NCI-H524 treated with DMSO at 0.1 percent for 48 hours (cell line): ENCODE results near the gene NPLOC4.

Experiments used
- DNase-seq: peaks from one replicate; lab custom pipeline; 2025; lab: John Stamatoyannopoulos, UW

NPLOC4 gene

DNA sequence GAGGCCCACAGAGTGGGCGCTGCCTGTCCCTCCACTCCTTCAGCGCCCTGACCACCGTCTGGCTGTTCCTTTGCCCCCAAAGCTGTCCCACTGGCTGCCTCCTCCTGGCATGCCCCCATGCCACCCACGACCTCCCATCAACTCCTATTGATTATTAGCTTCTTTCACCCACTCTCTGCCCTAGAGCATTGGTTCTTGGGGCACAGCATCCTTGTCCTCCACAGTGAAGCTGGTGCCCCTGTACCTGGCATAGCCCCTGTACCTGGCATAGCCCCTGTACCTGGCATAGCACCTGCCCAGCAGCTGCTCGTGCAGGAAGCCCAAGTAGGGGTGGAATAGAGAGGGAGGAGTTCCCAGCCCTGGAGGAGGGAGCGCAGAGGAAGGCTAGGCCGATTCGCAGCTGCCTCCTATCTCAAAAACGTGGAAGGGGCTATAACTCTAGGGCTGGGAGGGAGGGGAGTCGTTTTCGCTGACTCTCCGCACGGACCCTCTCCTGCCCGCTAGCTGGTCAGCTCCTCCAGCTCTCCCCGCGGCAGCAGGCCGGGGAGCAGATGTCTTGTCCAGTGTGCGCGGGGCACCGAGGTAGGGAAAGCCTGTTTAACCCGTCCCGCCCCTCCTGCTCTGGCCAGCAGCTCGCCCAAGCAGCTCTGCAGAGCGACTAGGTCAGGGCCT, 118.7 kb downstream of the NPLOC4 start:
- no peak for DNase-seq

DNA sequence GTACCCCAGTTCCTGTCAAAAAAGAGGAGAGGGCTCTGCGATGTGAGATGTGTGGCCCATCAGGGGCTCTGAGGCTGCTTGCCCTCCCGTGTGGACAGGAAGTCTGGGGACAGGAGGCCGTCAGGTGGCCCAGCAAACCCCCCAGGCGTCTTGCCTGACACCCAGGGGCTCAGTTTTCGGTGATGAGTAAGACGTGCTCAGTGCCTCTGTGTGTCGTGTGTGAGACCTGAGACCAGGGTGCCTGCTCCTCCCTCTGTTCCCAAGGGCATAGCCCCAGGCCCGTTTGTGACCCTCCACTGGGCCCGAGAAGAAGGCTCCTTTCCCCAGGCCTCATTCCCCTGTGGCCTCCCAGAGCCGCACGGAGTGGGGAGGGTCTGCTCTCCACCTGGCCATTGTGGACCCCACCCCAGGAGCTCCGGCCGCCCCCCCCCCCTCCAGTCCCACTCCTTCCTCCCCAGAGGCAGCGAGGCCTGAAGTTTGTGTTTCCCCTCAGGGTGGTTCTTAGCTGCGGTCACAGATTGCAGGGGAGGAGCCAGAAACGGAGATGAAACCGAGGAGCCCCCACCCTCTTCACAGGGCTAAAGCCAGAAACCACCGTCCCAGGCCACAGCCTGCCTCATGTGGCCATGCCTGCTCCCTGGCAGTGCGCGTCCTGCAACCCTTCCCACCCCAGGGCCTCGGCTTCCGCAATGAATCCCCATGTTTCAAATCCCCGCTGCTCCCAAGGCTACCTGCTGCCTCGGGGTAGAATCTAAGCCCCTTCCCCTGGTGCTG, 119.4 kb downstream of the NPLOC4 start:
- no peak for DNase-seq

DNA sequence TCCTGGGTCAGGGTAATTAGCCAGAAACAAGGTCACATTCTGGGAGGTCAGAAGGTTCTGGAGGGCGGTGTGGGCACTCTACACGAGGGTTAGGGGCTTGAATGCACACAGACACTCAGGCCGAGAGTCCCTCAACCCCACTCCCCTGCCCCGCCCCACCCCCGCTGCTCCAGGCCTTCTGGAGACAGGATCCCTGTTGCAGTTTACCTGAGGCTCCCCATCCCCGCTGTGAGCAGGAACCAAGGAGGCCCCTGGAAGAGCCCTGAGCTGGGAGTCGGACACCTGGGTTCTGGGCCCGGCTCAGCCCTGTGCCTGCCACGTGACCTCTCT, 119.9 kb downstream of the NPLOC4 start:
- no peak for DNase-seq

DNA sequence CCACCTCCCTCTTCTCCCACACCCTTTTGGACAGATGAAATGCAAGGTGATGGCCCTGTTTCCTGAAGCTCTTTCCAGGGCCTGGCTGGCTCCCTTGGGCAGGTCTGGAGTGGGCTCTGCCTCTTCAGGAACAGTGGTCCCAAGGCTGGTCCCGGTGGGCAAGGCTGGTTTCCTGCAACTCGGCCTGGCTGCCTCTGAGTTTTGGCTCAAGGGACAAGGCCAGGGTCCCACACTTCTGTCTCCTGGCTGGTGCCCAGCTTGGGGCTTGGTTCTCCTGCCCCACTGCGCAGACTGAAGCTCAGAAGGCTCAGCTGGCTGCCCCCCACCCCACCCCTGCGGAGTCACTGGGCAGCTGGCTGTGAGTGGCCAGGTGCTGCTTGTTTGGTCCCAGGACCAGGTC, 120.5 kb downstream of the NPLOC4 start:
- no peak for DNase-seq

DNA sequence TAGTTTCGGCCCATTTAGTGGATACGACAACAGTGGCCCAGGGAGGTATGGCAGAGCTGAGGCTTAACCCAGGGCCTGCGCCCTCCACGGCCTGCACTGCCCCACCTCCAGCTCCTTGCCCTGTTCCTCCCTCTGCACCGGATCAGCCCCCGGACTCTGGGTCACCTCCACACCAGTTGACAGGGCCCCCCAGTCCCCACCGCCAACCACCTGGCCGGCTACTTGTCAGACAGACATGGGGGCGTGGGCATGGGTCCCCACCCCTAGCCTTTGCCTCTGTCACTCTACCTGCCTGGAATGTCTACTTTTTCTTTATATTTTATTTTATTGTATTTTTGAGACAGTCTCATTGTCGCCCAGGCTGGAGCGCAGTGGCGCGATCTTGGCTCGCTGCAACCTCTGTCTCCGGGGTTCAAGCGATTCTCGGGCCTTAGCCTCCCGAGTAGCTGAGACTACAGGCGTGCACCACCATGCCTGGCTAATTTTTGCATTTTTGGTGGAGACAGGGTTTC, 121.3 kb downstream of the NPLOC4 start:
- DNase-seq = no peak

DNA sequence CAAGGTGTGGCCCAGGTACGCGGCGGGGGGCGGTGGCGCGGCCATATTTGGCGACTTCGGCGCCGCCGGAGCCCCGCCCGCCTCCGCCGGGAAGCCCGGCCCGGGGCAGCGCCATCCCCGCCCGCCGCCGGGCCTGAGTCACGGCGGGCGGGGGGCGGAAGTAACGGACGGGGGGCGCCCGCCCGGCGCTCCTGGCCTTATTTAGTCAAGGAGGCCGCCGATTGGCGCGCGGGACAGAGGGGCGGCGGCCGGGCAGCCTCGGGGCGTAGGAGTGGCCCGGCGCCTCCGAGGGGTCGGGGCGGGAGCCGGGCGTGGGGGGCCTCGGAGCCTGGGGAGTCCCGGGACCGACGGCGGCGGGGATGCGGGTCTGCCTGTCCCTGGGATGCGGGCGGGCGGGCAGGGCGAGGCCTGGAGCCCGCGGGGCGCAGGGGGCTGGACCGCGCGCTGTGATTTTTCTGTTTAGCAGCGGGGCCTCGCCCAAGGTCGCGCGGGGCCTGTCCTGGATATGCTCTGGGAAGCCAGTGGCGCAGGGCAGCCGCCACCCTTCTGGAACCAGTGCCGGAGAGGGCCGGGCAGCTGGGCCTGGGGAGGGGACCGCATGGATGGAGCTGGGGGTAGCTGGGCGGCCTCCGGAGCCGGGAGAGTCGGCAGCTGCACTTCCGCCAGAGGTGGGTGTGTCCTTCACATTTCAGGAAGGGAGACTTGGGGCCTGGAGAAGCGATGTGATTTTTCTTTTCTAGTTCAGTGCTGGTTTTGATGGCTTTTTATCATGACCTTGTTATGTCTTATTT, 122.0 kb downstream of the NPLOC4 start:
- DNase-seq = no peak

DNA sequence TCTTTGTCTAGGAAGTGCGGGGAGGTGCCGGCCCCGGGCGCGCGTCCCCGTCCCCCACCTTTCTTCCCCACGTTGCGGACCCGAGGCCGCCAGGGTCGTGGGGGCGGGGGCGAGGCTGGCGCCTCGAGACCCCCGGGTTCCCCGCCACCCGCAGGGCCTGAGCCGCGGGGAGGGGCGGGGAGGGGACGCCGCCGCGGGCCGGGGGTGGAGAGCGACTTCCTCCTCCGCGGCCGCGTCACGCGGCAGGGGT, 122.5 kb downstream of the NPLOC4 start:
- DNase-seq = no peak

DNA sequence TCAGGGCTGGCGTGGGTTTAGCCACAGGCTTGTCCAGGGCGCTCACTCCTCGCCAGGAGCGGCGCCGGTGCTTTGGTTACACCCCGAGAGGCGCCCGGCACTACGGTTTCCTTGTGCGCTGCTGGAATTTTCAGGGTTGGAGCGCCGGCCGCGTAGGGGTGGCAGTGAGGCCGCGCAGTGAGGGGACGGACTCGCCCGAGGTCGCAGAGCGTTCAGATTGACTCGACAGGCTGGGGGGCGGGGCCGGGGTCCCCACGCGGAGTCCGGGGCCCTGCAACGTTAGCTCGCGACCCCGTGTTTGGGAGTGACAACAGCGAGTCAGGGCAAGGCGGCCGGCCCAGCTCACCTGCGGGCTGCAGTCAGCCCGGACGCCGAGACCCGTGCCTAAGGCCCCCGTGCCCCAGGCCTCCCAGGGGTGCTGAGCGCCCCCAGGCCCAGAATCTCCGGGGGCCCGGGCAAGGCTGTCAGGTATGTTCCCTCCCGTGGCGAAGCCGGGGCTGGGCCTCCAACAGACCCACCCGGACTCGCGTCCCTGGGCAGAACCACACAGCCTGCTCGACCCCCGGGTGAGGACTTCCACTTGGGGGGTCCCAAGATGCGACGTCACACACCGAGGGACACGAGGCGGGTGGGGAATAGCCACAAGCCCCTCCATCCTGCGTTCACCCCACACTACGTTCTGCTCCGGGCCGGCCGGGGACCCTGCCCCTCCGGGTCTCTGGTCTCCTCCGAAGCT, 123.0 kb downstream of the NPLOC4 start:
- no peak for DNase-seq

DNA sequence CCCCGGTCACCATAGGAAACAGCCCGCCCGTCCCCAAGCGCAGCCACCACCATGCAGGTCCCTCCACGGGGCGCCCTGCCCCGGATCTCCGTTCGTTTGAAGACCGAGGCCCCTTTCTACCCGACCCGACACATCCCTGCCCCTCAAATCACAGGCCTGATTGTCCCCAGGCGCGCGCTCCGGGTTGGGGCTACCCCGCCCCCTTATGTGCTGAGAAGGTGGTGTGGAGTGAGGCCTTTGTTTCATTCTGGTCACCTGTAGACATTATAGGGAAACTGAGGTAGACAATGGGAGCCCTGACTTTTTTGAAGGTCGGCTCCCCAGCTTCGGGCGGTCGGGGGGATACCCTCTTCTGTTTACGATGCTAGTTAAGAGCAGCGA, 123.5 kb downstream of the NPLOC4 start:
- DNase-seq = no peak

DNA sequence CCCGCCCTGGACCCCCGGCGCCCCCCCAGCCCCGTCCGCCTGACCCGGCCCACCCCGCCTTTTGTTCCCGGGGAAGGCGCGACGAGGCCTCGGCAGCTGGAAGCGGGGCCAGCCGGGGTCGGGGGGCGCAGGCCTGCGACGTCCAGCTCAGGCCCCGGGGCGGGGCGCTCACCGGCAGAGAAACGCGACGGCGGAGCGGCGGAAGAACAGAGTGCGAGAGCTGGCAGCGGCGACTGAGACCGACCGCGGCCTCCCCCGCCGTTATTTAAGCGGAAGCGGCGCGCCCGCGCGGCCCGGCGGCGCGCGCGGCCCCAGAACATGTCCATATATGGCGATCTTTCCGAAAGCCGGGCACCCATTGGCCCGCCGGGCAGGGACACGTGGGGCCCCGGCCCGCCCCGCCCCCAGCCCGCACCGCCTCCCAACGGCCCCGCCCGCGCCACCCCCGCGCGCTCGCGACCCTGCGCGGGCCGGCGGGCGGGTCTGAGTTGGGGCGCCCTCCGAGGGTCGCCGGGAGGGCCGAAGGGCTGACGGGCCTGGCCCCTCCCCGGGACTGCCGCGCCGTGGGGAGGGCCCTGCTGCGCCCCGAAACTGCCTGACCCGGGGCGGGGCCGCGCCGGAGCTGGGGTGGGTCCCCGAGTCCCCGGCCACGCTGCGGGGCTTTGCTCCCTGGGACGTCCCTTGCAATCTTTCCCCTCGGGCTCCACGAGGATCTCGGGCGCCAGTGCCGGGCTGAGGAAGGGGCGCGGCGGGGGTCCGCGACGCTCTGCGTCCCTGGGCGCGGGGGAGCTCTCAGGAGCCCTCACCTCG, 124.1 kb downstream of the NPLOC4 start, which contains the start of gene ACTG1:
Gene ACTG1 (minus strand): TSS at position 238 of the 810 bp plus-strand sequence. CDS start 445 bp downstream, outside the sequence.
- peak; percentile 54 for DNase-seq

DNA sequence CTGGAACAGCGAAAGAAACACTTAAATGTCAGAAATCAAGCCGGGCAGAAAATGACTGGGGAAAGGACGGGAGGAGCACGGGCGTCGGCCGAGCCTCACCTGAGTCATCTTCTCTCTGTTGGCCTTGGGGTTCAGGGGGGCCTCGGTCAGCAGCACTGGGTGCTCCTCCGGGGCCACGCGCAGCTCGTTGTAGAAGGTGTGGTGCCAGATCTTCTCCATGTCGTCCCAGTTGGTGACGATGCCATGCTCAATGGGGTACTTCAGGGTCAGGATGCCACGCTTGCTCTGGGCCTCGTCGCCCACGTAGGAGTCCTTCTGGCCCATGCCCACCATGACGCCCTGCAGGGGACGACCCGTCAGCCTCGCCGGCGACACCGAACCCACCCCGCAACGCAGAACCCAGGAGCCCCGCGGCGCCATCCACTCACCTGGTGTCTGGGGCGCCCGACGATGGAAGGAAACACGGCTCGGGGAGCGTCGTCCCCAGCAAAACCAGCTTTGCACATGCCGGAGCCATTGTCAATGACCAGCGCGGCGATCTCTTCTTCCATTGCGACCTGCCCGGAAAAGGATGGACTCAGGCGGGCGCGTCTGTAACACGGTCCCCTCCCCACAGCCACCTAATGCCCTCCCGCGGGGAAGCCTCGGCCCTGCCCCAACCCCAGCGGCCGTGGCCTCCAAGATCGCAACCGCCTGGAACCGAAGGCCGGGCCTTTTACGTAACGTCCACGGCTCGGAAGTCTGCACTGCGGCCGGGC, 124.9 kb downstream of the NPLOC4 start:
- DNase-seq = no peak

DNA sequence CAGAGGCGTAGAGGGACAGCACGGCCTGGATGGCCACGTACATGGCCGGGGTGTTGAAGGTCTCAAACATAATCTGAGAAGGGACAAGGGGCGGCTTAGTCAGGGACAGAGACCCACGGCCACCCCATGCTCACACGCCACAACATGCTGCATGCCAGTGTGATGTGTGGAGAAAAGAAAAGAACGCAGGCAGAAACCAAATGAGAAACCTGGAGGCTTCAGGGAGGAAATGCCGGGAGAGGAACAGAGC, 125.4 kb downstream of the NPLOC4 start:
- no peak for DNase-seq

DNA sequence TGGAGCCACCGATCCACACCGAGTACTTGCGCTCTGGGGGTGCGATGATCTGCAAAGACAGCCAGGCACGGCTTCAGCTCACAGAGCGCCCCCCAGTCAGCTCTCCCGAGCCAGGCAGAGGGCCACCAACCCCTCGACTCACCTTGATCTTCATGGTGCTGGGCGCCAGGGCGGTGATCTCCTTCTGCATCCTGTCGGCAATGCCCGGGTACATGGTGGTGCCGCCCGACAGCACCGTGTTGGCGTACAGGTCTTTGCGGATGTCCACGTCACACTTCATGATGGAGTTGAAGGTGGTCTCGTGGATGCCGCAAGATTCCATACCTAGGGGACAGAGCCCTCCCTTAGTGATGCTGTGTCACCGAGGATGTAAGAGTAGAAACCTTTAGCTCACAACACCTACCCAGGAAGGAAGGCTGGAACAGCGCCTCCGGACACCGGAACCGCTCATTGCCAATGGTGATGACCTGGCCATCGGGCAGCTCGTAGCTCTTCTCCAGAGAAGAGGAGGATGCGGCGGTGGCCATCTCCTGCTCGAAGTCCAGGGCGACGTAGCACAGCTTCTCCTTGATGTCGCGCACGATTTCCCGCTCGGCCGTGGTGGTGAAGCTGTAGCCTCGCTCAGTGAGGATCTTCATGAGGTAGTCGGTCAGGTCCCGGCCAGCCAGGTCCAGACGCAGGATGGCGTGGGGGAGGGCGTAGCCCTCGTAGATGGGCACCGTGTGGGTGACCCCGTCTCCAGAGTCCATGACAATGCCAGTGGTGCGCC, 125.9 kb downstream of the NPLOC4 start:
- no peak for DNase-seq

DNA sequence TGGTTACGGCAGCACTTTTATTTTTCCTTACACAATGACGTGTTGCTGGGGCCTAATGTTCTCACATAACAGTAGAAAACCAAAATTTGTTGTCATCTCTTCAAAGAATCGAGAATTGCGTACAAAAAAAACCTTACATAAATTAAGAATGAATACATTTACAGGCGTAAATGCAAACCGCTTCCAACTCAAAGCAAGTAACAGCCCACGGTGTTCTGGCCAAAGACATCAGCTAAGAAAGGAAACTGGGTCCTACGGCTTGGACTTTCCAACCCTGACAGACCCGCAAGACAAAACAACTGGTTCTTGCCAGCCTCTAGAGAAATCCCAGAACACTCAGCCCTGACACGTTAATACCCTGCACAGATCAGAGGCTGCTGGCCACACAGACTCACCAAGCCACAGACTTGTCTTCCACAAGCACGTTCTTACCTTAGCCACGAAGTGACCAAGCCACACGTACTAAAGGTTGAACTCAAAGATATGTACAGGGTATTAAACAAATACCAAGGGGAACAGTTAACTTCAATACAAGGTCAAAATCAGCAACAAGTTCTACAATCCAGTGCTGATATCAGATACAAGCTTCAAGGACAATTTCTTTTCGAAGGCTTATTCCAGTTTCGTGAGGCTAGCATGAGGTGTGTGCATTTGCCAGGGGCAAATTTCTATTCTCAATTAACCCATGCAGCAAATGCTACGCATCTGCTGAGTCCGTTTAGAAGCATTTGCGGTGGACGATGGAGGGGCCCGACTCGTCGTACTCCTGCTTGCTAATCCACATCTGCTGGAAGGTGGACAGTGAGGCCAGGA, 126.7 kb downstream of the NPLOC4 start:
- no peak for DNase-seq

DNA sequence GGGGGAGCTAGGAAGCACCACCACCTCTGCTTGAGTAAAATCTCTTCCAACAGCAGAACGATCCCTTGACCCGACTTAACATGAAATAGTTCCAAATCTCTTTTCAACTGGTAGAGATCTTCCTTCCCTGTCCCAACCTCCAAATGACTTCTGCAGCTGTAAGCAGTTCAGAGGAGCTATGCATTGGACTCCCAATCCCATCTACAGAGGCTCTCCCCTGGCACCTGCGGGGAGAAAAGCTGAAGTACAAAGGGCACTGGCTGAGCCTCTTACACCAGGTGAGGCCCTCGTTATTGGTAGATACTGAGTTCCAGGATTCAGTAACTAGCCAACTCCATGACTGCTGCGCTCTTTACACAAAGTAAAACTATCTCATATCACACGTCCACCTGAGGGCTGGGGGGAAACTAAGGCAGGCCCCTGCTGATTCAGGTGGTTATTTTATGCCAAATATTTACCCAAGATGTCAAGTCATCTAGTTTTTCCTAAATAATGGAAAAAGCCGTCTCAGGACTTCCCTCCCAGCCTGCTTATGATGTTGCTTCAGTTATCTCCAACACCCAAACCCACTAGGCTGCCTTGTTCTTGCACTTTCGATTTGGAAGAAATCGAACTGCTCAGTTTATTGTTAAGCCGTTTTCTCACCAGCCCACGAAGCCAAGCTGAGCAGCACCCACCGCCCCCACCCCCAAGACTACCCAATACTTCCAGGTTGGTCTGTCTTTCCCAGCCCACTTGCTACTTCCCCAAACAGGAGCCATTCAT, 127.5 kb downstream of the NPLOC4 start:
- no peak for DNase-seq

DNA sequence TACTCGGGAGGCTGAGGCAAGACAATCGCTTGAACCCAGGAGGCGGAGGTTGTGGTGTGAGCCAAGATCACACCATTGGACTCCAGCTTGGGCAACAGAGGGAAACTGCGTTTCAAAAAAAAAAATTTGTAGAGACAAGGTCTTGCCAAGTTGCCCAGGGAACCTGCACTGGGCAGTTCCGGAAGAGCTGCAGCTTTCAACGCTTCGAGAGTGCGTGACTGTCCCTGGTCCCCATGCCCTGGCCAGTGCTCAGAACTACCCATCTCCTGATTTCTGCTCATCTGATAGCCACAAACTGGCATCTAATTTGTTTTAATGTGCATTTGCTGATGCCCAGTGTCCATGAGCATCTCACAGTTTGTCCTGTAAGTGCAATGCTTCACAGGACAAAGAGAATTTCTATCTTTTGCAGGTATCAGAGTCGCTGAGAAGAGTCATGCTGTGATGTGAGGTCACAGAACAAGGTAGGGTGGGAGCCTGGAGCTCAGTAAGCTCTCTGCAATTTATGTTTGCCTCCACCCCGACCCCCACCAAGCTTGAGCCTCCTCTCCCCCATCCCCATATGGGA, 128.2 kb downstream of the NPLOC4 start:
- DNase-seq = no peak
